CD14-positive monocyte (primary cell): ENCODE data around the gene CNIH3. TPM values are rescaled to one million over a fixed set of nuclear protein-coding genes. Genes with fewer than 3 reads are reported as not detected.

Experiments used
- DNase-seq, 3 donors: peaks; one replicate each; pipeline ENCODE4 v3.0.0-alpha.2; 2011 to 2022
- H2AFZ ChIP-seq: 2 replicates; pipeline ENCODE4 v1.6.0; 2012; ENCODE audit warnings: mild to moderate bottlenecking, low read depth, low read length, inconsistent platforms; ENCODE audit not compliant: insufficient read depth, poor library complexity, severe bottlenecking
- H3K27ac ChIP-seq, 2 donors: 1 replicate in 1 of 2; 2 replicates in 1 of 2; pipeline ENCODE4 v1.5.1; 2012 to 2013; ENCODE audit warnings: low read length in 2 of 2, control low read depth in 1 of 2, inconsistent platforms in 1 of 2, low read depth in 1 of 2, mild to moderate bottlenecking in 1 of 2
- H3K27me3 ChIP-seq, 2 donors: one replicate each; pipeline versions ENCODE4 v1.6.0 to v1.6.1; 2011 to 2013; ENCODE audit warnings: low read length in 2 of 2; ENCODE audit not compliant: control insufficient read depth in 2 of 2, insufficient read depth in 2 of 2
- H3K36me3 ChIP-seq, 2 donors: replicated peaks in 1 of 2; 1 replicate in 1 of 2; 2 replicates in 1 of 2; pipeline versions ENCODE4 v1.5.1 to v1.6.1; 2012 to 2013; ENCODE audit warnings: low read length in 2 of 2, control low read depth in 1 of 2, inconsistent platforms in 1 of 2, mild to moderate bottlenecking in 1 of 2; ENCODE audit not compliant: insufficient read depth in 2 of 2, control insufficient read depth in 1 of 2
- H3K4me1 ChIP-seq, 2 donors: 1 replicate in 1 of 2; 2 replicates in 1 of 2; pipeline versions ENCODE4 v1.5.1 to v1.6.1; 2012 to 2013; ENCODE audit warnings: low read length in 2 of 2, control low read depth in 1 of 2, inconsistent platforms in 1 of 2, mild to moderate bottlenecking in 1 of 2, moderate library complexity in 1 of 2; ENCODE audit not compliant: insufficient read depth in 2 of 2, control insufficient read depth in 1 of 2
- H3K4me2 ChIP-seq: replicated peaks from 2 replicates; pipeline ENCODE3; 2012; ENCODE audit warnings: low read length, moderate library complexity, mild to moderate bottlenecking; ENCODE audit not compliant: poor library complexity, severe bottlenecking; ENCODE audit errors: extremely low read depth
- H3K4me3 ChIP-seq, 3 experiments: fragments of 200-600 bp in 1 of 3; sonication (generic) in 1 of 3; replicated peaks in 1 of 3; 1 replicate in 2 of 3; 2 replicates in 1 of 3; pipeline ENCODE4 v1.5.1; 2011 to 2013; ENCODE audit warnings: low read length in 3 of 3, mild to moderate bottlenecking in 3 of 3, control low read depth in 2 of 3, low read depth in 2 of 3, inconsistent platforms in 1 of 3, moderate library complexity in 1 of 3
- H3K79me2 ChIP-seq: 2 replicates; pipeline ENCODE4 v1.6.0; 2012; ENCODE audit warnings: mild to moderate bottlenecking, control low read depth, inconsistent platforms, low read length, moderate library complexity; ENCODE audit not compliant: insufficient read depth
- H3K9ac ChIP-seq: 2 replicates; pipeline ENCODE4 v1.6.0; 2017; ENCODE audit warnings: low read length, mild to moderate bottlenecking; ENCODE audit not compliant: insufficient read depth, poor library complexity, severe bottlenecking
- H3K9me3 ChIP-seq, 2 donors: replicated peaks in 1 of 2; 1 replicate in 1 of 2; 2 replicates in 1 of 2; pipeline versions ENCODE4 v1.5.1 to v1.6.1; 2012 to 2013; ENCODE audit warnings: low read length in 2 of 2, control low read depth in 1 of 2; ENCODE audit not compliant: control insufficient read depth in 1 of 2, insufficient read depth in 1 of 2
- H4K20me1 ChIP-seq: 2 replicates; pipeline ENCODE4 v1.6.0; 2012; ENCODE audit warnings: mild to moderate bottlenecking, low read length, control low read depth, moderate library complexity; ENCODE audit not compliant: insufficient read depth
- H3K27ac Mint-ChIP-seq, 7 donors: one replicate each; pipeline ENCODE4 v1.8.0; 2020; ENCODE audit warnings: mild to moderate bottlenecking in 7 of 7, mixed read lengths in 7 of 7, moderate library complexity in 6 of 7, inconsistent platforms in 2 of 7
- H3K27me3 Mint-ChIP-seq, 3 donors: one replicate each; pipeline ENCODE4 v1.8.0; 2021 to 2022; ENCODE audit warnings: low read depth in 3 of 3, mild to moderate bottlenecking in 3 of 3, mixed read lengths in 3 of 3, moderate library complexity in 3 of 3, inconsistent platforms in 1 of 3
- H3K36me3 Mint-ChIP-seq, 2 donors: one replicate each; pipeline ENCODE4 v1.8.0; 2020; ENCODE audit warnings: mixed read lengths in 2 of 2, inconsistent platforms in 1 of 2, mild to moderate bottlenecking in 1 of 2
- H3K4me1 Mint-ChIP-seq: one replicate; pipeline ENCODE4 v1.8.0; 2020; ENCODE audit warnings: mild to moderate bottlenecking, mixed read lengths
- H3K4me3 Mint-ChIP-seq, 2 donors: one replicate each; pipeline ENCODE4 v1.8.0; 2020; ENCODE audit warnings: mild to moderate bottlenecking in 2 of 2, mixed read lengths in 2 of 2, moderate library complexity in 1 of 2
- H3K9me3 Mint-ChIP-seq, 7 donors: one replicate each; pipeline ENCODE4 v1.8.0; 2020 to 2022; ENCODE audit warnings: mixed read lengths in 7 of 7, mild to moderate bottlenecking in 6 of 7, moderate library complexity in 6 of 7, inconsistent platforms in 2 of 7
- CTCF ChIP-seq: fragments of 200-600 bp; IDR thresholded peaks from one replicate; pipeline ENCODE4 v1.8.0; 2022; ENCODE audit warnings: antibody characterized with exemption, mild to moderate bottlenecking
- WGBS: methylation state at CpG from one replicate; pipeline ENCODE4 v1.1.5; 2013; ENCODE audit warnings: missing lambda C conversion rate; ENCODE audit not compliant: insufficient coverage; 5-methylcytosine and 5-hydroxymethylcytosine counted together
- intact Hi-C, 2 donors: fragments of 100-400 bp; cut with micrococcal nuclease; formaldehyde crosslinking; loops; one replicate each; pipeline versions ENCODE4 v1.15.0 to v1.15.1; 2023
- polyA plus RNA-seq, 3 donors: library from polyadenylated mRNA; depleted of rRNA in 1 of 3; unstranded in 2 of 3; stranded (reverse) in 1 of 3; fragments of 300-500 nt in 2 of 3; fragments of >200 nt in 1 of 3; fragmentation: Illumina TruSeq in 2 of 3; gene quantifications; 1 replicate in 2 of 3; 2 replicates in 1 of 3; pipeline ENCODE4 v1.2.3, GENCODE V29; 2012 to 2021

CNIH3 gene
- polyA plus RNA-seq, 3 donors, result 0.37 TPM; not detected in 2

GRCh38 chr1:224631462-224632115 is 15.5 kb downstream of the CNIH3 start:
- Mint-ChIP-seq H3K27ac (no peak overlapping the region), H3K36me3 (no peaks in the 10 kb centered on the region), H3K4me1 (no peaks in the 10 kb centered on the region), H3K9me3 (no peaks in the 10 kb centered on the region), H3K4me3 (no peak overlapping the region), H3K27me3 (peaks cover 2 to 7% (median 3%) of the 10 kb centered on the region in 3 donors)
- WGBS, result 93% methylated on average over 2 of the region's 6 CpGs
- Histone ChIP-seq H3K4me2 (no peak overlapping the region), H3K9me3 (no peaks in the 10 kb centered on the region), H3K36me3 (no peaks in the 10 kb centered on the region), H3K79me2 (no peaks in the 10 kb centered on the region), H3K27me3 (no peaks in the 10 kb centered on the region), H2AFZ (no peak overlapping the region), H3K4me1 (no peaks in the 10 kb centered on the region), H3K4me3 (no peak overlapping the region), H3K27ac (no peak overlapping the region), H4K20me1 (no peaks in the 10 kb centered on the region), H3K9ac (no peak overlapping the region)
- intact Hi-C loops, result no loop called here
- TF ChIP-seq CTCF, result no peak
- no peak for DNase-seq

DNA sequence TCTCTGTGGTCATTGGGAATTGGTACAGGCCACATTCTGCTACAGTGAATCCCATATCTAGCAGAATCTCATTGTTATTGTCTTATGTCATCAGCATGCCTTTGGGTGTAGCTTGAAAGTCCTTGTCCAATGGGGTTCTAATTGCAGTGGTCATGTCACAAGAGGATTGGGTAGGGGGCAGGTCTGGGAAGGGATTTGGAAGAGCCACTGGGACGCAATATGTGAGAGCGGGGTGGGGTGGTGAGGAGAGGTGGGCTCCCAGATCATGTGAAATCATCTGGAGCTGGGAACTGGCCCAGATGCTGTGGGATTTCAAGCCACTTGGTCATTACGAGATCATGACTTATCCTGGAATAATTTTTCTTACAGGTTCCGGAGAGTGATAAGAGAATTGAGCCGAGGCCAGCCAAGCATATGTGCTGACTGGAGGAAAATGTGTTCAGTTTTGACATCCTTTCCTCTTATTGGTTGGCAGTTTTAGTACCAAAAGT is 16.3 kb downstream of the CNIH3 start:
- Mint-ChIP-seq H3K9me3 (no peaks in the 10 kb centered on the region), H3K4me3 (no peak overlapping the region), H3K4me1 (no peaks in the 10 kb centered on the region), H3K27me3 (peaks cover 2 to 10% (median 5%) of the 10 kb centered on the region in 3 donors), H3K27ac (peak overlapping the region in 1 of 7 donors; percentile 32), H3K36me3 (no peaks in the 10 kb centered on the region)
- Histone ChIP-seq H3K4me1 (no peaks in the 10 kb centered on the region), H3K27ac (no peak overlapping the region), H3K4me3 (no peak overlapping the region), H3K9ac (no peak overlapping the region), H3K27me3 (no peaks in the 10 kb centered on the region), H2AFZ (no peak overlapping the region), H3K4me2 (no peak overlapping the region), H4K20me1 (no peaks in the 10 kb centered on the region), H3K36me3 (no peaks in the 10 kb centered on the region), H3K9me3 (no peaks in the 10 kb centered on the region), H3K79me2 (no peaks in the 10 kb centered on the region)
- intact Hi-C loops, result no loop called here
- no peak for DNase-seq
- TF ChIP-seq CTCF, result no peak
- WGBS, result 88% methylated on average over 2 of the region's 5 CpGs
